OCI-LY3 (cell line): ENCODE data around the gene EDA.

ENCODE experiments used
- CTCF ChIP-seq: fragments of 200-600, 300-600 bp; sonication (generic); IDR thresholded peaks from 2 replicates; pipeline ENCODE4 v1.5.1; 2014; ENCODE audit warnings: antibody characterized with exemption, low read length, low read depth
- EZH2phosphoT487 ChIP-seq: fragments of 200-600 bp; shearing (Covaris generic); IDR thresholded peaks from 2 replicates; pipeline ENCODE4 v1.6.1; 2018; ENCODE audit warnings: antibody characterized with exemption, mixed run types, low read depth

GRCh38 chrX:69605521-69605920, 10.4 kb upstream of the EDA start:
- TF ChIP-seq CTCF (no peak), EZH2phosphoT487 (no peak)
